Stimulated activated CD4-positive, alpha-beta T cell treated with anti-CD3 and anti-CD28 coated beads, Interleukin-4, amount 100 ng/mL, for 48 hours (primary cell): ENCODE measurements around the gene OR8A1.

Source experiments
- DNase-seq, 2 donors: peaks; one replicate each; pipeline ENCODE4 v3.0.0-alpha.2; 2020; ENCODE audit warnings: low read depth in 2 of 2

Gene OR8A1

GRCh38 chr11:124569697-124570096 is at the start of gene OR8A1:
Gene OR8A1 (plus strand): TSS chr11:124569997. CDS start chr11:124570120, 123 bp downstream.
- DNase-seq: no peak

GRCh38 chr11:124520550-124520854 is 49.3 kb upstream of the OR8A1 start:
- DNase-seq: no peak

- DNase-seq: no peak
These were observed 36.2 kb upstream of the OR8A1 start for GRCh38 chr11:124533626-124534025.

- no peak for DNase-seq
These were observed 35.7 kb upstream of the OR8A1 start for GRCh38 chr11:124534051-124534450.

- DNase-seq: no peak
These were observed 34.1 kb upstream of the OR8A1 start for GRCh38 chr11:124535552-124536232.

- no peak for DNase-seq
These were observed 33.3 kb upstream of the OR8A1 start for GRCh38 chr11:124536520-124536919.

- no peak for DNase-seq
These were observed 31.8 kb upstream of the OR8A1 start for GRCh38 chr11:124538019-124538418.

GRCh38 chr11:124541204-124541603 is 28.6 kb upstream of the OR8A1 start:
- DNase-seq: no peak

GRCh38 chr11:124543145-124543544 is 26.7 kb upstream of the OR8A1 start:
- no peak for DNase-seq

GRCh38 chr11:124543554-124543953 is 26.2 kb upstream of the OR8A1 start, which contains the start of gene OR8B12:
Gene OR8B12 (minus strand): TSS chr11:124543654. CDS start chr11:124543654, 0 bp downstream.
- DNase-seq: no peak

GRCh38 chr11:124551189-124551588 is 18.6 kb upstream of the OR8A1 start:
- no peak for DNase-seq

- no peak for DNase-seq
These were observed 17.8 kb upstream of the OR8A1 start for GRCh38 chr11:124551987-124552386.

GRCh38 chr11:124556828-124557227 is 13.0 kb upstream of the OR8A1 start:
- DNase-seq: no peak

- DNase-seq: no peak
These were observed 363 bp downstream of the OR8A1 start for GRCh38 chr11:124570160-124570559.

- no peak for DNase-seq
These were observed 8.1 kb downstream of the OR8A1 start for GRCh38 chr11:124577716-124578427.

- no peak for DNase-seq
These were observed 9.0 kb downstream of the OR8A1 start for GRCh38 chr11:124578761-124579160.

GRCh38 chr11:124581817-124582216 is 12.0 kb downstream of the OR8A1 start:
- no peak for DNase-seq

- no peak for DNase-seq
These were observed 12.8 kb downstream of the OR8A1 start for GRCh38 chr11:124582565-124582964.

GRCh38 chr11:124583781-124584180 is 14.0 kb downstream of the OR8A1 start:
- no peak for DNase-seq

GRCh38 chr11:124584681-124585372 is 15.0 kb downstream of the OR8A1 start:
- DNase-seq: no peak

- peak; percentile 9 to 28 for DNase-seq
These were observed 16.6 kb downstream of the OR8A1 start for GRCh38 chr11:124586238-124586860.

GRCh38 chr11:124591430-124591829 is 21.6 kb downstream of the OR8A1 start:
- no peak for DNase-seq
